Measurements from ENCODE around the gene RPS27. TPM values are rescaled to one million over a fixed set of nuclear protein-coding genes. Genes with fewer than 3 reads are reported as not detected.
"Not testable (repeated sequence)": the region's sequence is repeated elsewhere in the genome, so short reads cannot be mapped to it uniquely, and the experiment has no call there.

RPS27 gene
- total RNA-seq, 1 donor from 2014 or later: 3,415 TPM

GRCh38 chr1:153977250-153978240 is 13.0 kb upstream of the RPS27 start, which contains the start of gene JTB:
Gene JTB (minus strand): TSS chr1:153977674. CDS start chr1:153977252, 422 bp downstream.
- peaks cover 3% of the 10 kb centered on the region for H3K36me3 ChIP-seq
- H3K27me3 Mint-ChIP-seq (ENCODE audit: insufficient read depth, low read depth): peaks cover 9% of the 10 kb centered on the region
- peaks cover 17% of the 10 kb centered on the region for H3K36me3 Mint-ChIP-seq

DNA sequence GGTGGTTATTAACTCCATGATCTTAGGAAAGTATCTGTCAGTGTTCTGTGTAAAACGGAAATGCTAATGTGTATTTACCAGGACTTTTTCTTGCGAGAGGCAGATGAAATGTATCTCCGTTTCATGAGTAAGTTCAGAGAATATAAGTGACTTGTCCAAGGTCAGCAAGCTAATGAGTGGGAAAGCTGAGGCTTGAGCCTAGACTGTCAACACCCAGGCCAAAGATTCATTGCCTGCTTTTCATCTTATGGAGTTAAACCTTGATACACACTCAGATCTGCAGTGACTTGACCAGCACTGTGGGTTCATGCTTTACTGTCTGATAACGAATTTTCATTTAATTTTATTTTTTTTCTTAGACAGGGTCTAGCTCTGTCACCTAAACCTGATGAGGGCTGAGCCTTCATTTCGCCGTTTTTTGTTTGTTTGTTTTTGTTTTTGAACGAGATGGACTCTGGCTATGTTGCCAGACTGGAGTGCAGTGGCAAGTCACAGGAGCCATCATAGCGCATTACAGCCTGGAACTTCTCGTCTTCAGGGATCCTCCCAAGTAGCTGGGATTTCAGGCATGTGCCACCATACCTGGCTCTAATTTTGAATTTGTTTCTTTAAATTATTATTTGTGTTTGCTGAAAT is 12.2 kb upstream of the RPS27 start:
- Histone ChIP-seq H2AFZ (replicated peaks) (peak overlapping the region; percentile 90), H3K36me3 (peaks cover 3% of the 10 kb centered on the region), H3K27ac (no peak overlapping the region), H3K4me3 (peak overlapping the region; percentile 88), H3K9me3 (ENCODE audit: low read depth) (no peaks in the 10 kb centered on the region), H3K4me2 (peak overlapping the region; percentile 84), H3K9ac (peak overlapping the region; percentile 33), H4K20me1 (ENCODE audit: low read depth) (no peaks in the 10 kb centered on the region), H3K4me1 (peaks cover 7% of the 10 kb centered on the region), H3K27me3 (no peaks in the 10 kb centered on the region), H3K79me2 (ENCODE audit: low read depth) (peaks cover 20% of the 10 kb centered on the region), H3F3A (ENCODE audit: low read depth) (peaks cover 40% of the 10 kb centered on the region)
- Mint-ChIP-seq H3K9me3 (no peaks in the 10 kb centered on the region), H3K27me3 (ENCODE audit: insufficient read depth, low read depth) (peaks cover 11% of the 10 kb centered on the region), H3K4me1 (peaks cover 25% of the 10 kb centered on the region), H3K36me3 (peaks cover 18% of the 10 kb centered on the region), H3K27ac (no peak overlapping the region), H3K4me3 (peak overlapping the region; percentile 99)
- TF ChIP-seq CTCF (IDR thresholded peaks at IDR 0.05) (no peak), EZH2phosphoT487 (IDR thresholded peaks at IDR 0.05) (no peak), EZH2 (IDR thresholded peaks at IDR 0.05) (no peak)
- DNase-seq (ENCODE audit: low spot score): no peak

More at GRCh38 chr1:153977250-153978240, 13.0 kb upstream of the RPS27 start, which contains the start of gene JTB:
- Histone ChIP-seq H3K4me3 (peak within 1 kb of the TSS; percentile 88), H3K79me2 (ENCODE audit: low read depth) (peaks cover 20% of the 10 kb centered on the region), H3K9ac (peak within 1 kb of the TSS; percentile 68), H4K20me1 (ENCODE audit: low read depth) (no peaks in the 10 kb centered on the region), H3K27ac (no peak within 1 kb of the TSS), H3K4me2 (peak within 1 kb of the TSS; percentile 84), H3K4me1 (peaks cover 7% of the 10 kb centered on the region), H3F3A (ENCODE audit: low read depth) (peaks cover 40% of the 10 kb centered on the region), H3K27me3 (no peaks in the 10 kb centered on the region), H3K9me3 (ENCODE audit: low read depth) (no peaks in the 10 kb centered on the region), H2AFZ (replicated peaks) (peak within 1 kb of the TSS; percentile 90)
- Mint-ChIP-seq H3K9me3 (no peaks in the 10 kb centered on the region), H3K27ac (peak within 1 kb of the TSS; percentile 96), H3K4me3 (peak within 1 kb of the TSS; percentile 99), H3K4me1 (peaks cover 25% of the 10 kb centered on the region)
- no peak for TF ChIP-seq CTCF (IDR thresholded peaks at IDR 0.05)
- no peak for TF ChIP-seq EZH2 (IDR thresholded peaks at IDR 0.05)
- no peak for TF ChIP-seq EZH2phosphoT487 (IDR thresholded peaks at IDR 0.05)
- peak; percentile 96 for DNase-seq (ENCODE audit: low spot score)

DNA sequence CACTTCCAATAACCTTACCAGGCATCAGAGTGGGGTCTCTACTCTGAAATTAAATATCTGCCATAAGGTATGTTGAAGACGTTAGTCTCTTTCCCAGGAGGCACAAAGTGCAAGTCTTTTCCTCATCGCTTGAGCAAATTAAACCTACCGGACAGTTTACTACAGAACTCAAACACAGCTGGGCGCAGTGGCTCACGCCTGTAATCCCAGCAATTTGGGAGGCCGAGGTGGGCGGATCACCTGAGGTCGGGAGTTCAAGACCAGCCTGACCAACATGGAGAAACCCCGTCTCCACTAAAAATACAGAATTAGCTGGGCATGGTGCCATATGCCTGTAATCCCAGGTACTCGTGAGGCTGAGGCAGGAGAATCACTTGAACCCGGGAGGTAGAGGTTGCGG is 11.5 kb upstream of the RPS27 start:
- peak overlapping the region; percentile 88 for H3K4me3 ChIP-seq
- DNase-seq (ENCODE audit: low spot score); H3K4me1 ChIP-seq; H2AFZ ChIP-seq (replicated peaks); H3K36me3 ChIP-seq; H3K9me3 Mint-ChIP-seq; H3K27me3 ChIP-seq; H4K20me1 ChIP-seq (ENCODE audit: low read depth); H3K9ac ChIP-seq; H3K27ac Mint-ChIP-seq; H3K27ac ChIP-seq; H3K9me3 ChIP-seq (ENCODE audit: low read depth): not testable (repeated sequence)
- Mint-ChIP-seq H3K27me3 (ENCODE audit: insufficient read depth, low read depth) (peaks cover 13% of the 10 kb centered on the region), H3K4me1 (peaks cover 25% of the 10 kb centered on the region), H3K36me3 (peaks cover 20% of the 10 kb centered on the region), H3K4me3 (peak overlapping the region; percentile 99)
- peaks cover 20% of the 10 kb centered on the region for H3K79me2 ChIP-seq (ENCODE audit: low read depth)
- H3F3A ChIP-seq (ENCODE audit: low read depth): peaks cover 35% of the 10 kb centered on the region
- H3K4me2 ChIP-seq: peak overlapping the region; percentile 84

DNA sequence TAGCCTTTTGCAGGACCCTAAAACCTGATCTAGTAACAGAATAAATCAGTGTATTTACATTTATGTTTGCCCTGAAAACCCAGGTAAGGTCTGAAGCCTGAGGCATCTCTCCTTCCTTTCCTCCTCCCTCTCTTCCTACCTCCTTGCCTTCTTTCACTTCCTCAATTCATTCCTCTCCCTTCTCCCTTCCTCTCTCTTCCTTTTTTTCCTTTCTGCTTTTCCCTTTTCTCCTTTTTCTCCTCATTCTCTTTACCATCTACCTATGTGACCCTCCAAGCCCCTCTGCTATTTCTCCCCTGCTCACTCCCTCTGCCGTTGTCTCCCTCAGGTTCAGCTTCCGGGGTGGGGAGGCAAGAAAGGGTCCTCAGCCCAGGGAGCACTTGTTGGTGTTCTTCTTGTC is 8.8 kb upstream of the RPS27 start:
- H3F3A ChIP-seq (ENCODE audit: low read depth): peaks cover 35% of the 10 kb centered on the region
- not testable (repeated sequence) for H3K36me3 Mint-ChIP-seq; H3K9me3 ChIP-seq (ENCODE audit: low read depth); H2AFZ ChIP-seq (replicated peaks); H3K9me3 Mint-ChIP-seq; H3K27me3 ChIP-seq; H3K4me1 ChIP-seq; DNase-seq (ENCODE audit: low spot score); H4K20me1 ChIP-seq (ENCODE audit: low read depth); H3K27me3 Mint-ChIP-seq (ENCODE audit: insufficient read depth, low read depth); H3K27ac ChIP-seq; H3K4me3 Mint-ChIP-seq; H3K4me3 ChIP-seq; H3K9ac ChIP-seq; H3K4me2 ChIP-seq; H3K27ac Mint-ChIP-seq; H3K36me3 ChIP-seq
- H3K79me2 ChIP-seq (ENCODE audit: low read depth): peaks cover 16% of the 10 kb centered on the region
- H3K4me1 Mint-ChIP-seq: peaks cover 23% of the 10 kb centered on the region

Data from neural progenitor cell (in vitro differentiated cells).